B cell (primary cell): ENCODE measurements around the gene NDST1. TPM values are rescaled to one million over a fixed set of nuclear protein-coding genes. Genes with fewer than 3 reads are reported as not detected.

Experiments
- ATAC-seq: fragments of 200-7000 bp; cut with Tn5 transposase; one replicate; pipeline ENCODE4 v1.10.0; 2021; ENCODE audit warnings: low read depth, mild to moderate bottlenecking, moderate number of reproducible peaks, moderate library complexity
- CTCF ChIA-PET: fragments of 350-600 bp; sonication (Branson Sonifier 250); formaldehyde crosslinking; loops from one replicate; lab custom pipeline; 2021; ENCODE audit warnings: antibody characterized with exemption, inconsistent platforms; lab: Charles Lee
- POLR2A ChIA-PET: fragments of 350-600 bp; sonication (Branson Sonifier 250); formaldehyde crosslinking; loops from one replicate; lab custom pipeline; 2021; ENCODE audit warnings: antibody characterized with exemption; lab: Charles Lee
- DNase-seq: peaks from one replicate; pipeline ENCODE4 v3.0.0; 2013
- H2AFZ ChIP-seq: 2 replicates; pipeline ENCODE4 v1.6.1; 2012; ENCODE audit warnings: mild to moderate bottlenecking, low read depth, low read length; ENCODE audit not compliant: insufficient read depth, poor library complexity, severe bottlenecking
- H3K27ac ChIP-seq, 2 donors: 1 replicate in 1 of 2; 2 replicates in 1 of 2; pipeline ENCODE4 v1.5.1; 2012 to 2013; ENCODE audit warnings: low read length in 2 of 2, mild to moderate bottlenecking in 2 of 2, moderate library complexity in 1 of 2
- H3K27me3 ChIP-seq, 4 experiments: fragments of 200-600 bp in 1 of 4; sonication (generic) in 1 of 4; replicated peaks in 1 of 4; 1 replicate in 2 of 4; 2 replicates in 2 of 4; pipeline versions ENCODE4 v1.6.1 to v1.7.0; 2013 to 2016; ENCODE audit warnings: low read length in 3 of 4, mild to moderate bottlenecking in 2 of 4, mixed read lengths in 1 of 4, moderate library complexity in 1 of 4; ENCODE audit not compliant: insufficient read depth in 4 of 4, control insufficient read depth in 3 of 4; ENCODE audit errors: control extremely low read depth in 1 of 4
- H3K36me3 ChIP-seq, 2 experiments: replicated peaks in 1 of 2; 1 replicate in 1 of 2; 2 replicates in 1 of 2; pipeline versions ENCODE4 v1.6.1 to v1.7.1; 2013; ENCODE audit warnings: low read length in 1 of 2; ENCODE audit not compliant: insufficient read depth in 2 of 2, control insufficient read depth in 1 of 2; ENCODE audit errors: control extremely low read depth in 1 of 2, extremely low read depth in 1 of 2
- H3K4me1 ChIP-seq, 2 donors: fragments of 200-600 bp in 1 of 2; sonication (generic) in 1 of 2; 1 replicate in 1 of 2; 2 replicates in 1 of 2; pipeline versions ENCODE4 v1.5.1 to v1.6.1; 2013 to 2017; ENCODE audit warnings: low read length in 2 of 2; ENCODE audit not compliant: control insufficient read depth in 2 of 2, insufficient read depth in 2 of 2
- H3K4me2 ChIP-seq: replicated peaks from 2 replicates; pipeline ENCODE3; 2012; ENCODE audit warnings: mild to moderate bottlenecking, low read depth, low read length; ENCODE audit not compliant: poor library complexity, severe bottlenecking
- H3K4me3 ChIP-seq, 5 experiments: fragments of 200-600 bp in 1 of 5; sonication (generic) in 1 of 5; 1 replicate in 3 of 5; 2 replicates in 2 of 5; pipeline versions ENCODE4 v1.5.1 to v1.7.0; 2011 to 2016; ENCODE audit warnings: low read length in 4 of 5, mild to moderate bottlenecking in 4 of 5, low read depth in 2 of 5, control low read depth in 1 of 5, moderate library complexity in 1 of 5; ENCODE audit not compliant: insufficient read depth in 1 of 5; ENCODE audit errors: control extremely low read depth in 1 of 5, extremely low read depth in 1 of 5
- H3K79me2 ChIP-seq: fragments of 200-600 bp; sonication (generic); one replicate; pipeline ENCODE4 v1.6.0; 2016; ENCODE audit warnings: low read length; ENCODE audit not compliant: control insufficient read depth, insufficient read depth
- H3K9ac ChIP-seq: fragments of 200-600 bp; sonication (generic); 2 replicates; pipeline ENCODE4 v1.6.1; 2017; ENCODE audit warnings: mild to moderate bottlenecking, low read length, moderate library complexity
- H3K9me3 ChIP-seq, 3 donors: one replicate each; pipeline versions ENCODE4 v1.6.1 to v1.7.1; 2013; ENCODE audit warnings: low read length in 2 of 3; ENCODE audit not compliant: control insufficient read depth in 2 of 3, insufficient read depth in 1 of 3; ENCODE audit errors: control extremely low read depth in 1 of 3
- H4K20me1 ChIP-seq: 2 replicates; pipeline ENCODE4 v1.6.0; 2012; ENCODE audit warnings: mild to moderate bottlenecking, low read length; ENCODE audit not compliant: insufficient read depth, control insufficient read depth, poor library complexity, severe bottlenecking
- H3K27ac Mint-ChIP-seq: one replicate; pipeline ENCODE4 v1.8.0; 2021; ENCODE audit warnings: mixed read lengths
- H3K27me3 Mint-ChIP-seq: one replicate; pipeline ENCODE4 v1.8.0; 2021; ENCODE audit warnings: mixed read lengths
- H3K4me1 Mint-ChIP-seq: one replicate; pipeline ENCODE4 v1.8.0; 2021; ENCODE audit warnings: mixed read lengths
- H3K4me3 Mint-ChIP-seq: one replicate; pipeline ENCODE4 v1.8.0; 2021; ENCODE audit warnings: mixed read lengths
- H3K9me3 Mint-ChIP-seq: one replicate; pipeline ENCODE4 v1.8.0; 2022; ENCODE audit warnings: mixed read lengths; ENCODE audit not compliant: insufficient read depth
- EZH2 ChIP-seq: IDR thresholded peaks from 2 replicates; pipeline ENCODE4 v1.6.1; 2012; ENCODE audit warnings: borderline replicate concordance, low read depth, mild to moderate bottlenecking, moderate library complexity, low read length; ENCODE audit not compliant: insufficient read depth, poor library complexity, severe bottlenecking
- WGBS: methylation state at CpG from one replicate; pipeline ENCODE4 v1.1.5; 2013; ENCODE audit warnings: missing lambda C conversion rate; ENCODE audit not compliant: insufficient coverage; 5-methylcytosine and 5-hydroxymethylcytosine counted together
- intact Hi-C: fragments of 100-400 bp; cut with micrococcal nuclease; formaldehyde crosslinking; loops from one replicate; pipeline ENCODE4 v1.10.0; 2022
- polyA plus RNA-seq: library from polyadenylated mRNA; depleted of rRNA; stranded (reverse); fragments of >200 nt; gene quantifications from 2 replicates; pipeline ENCODE4 v1.2.3, GENCODE V29; 2012
- total RNA-seq, 2 donors: library from RNA; stranded (reverse); fragments of 120-200 nt in 1 of 2; gene quantifications; 1 replicate in 1 of 2; 2 replicates in 1 of 2; pipeline versions ENCODE4 v1.2.3 to v1.2.4, GENCODE V29; 2013 to 2022
- TF ChIP-seq, protein P1 (sequence below): fragments of 200-600 bp; IDR thresholded peaks from one replicate; pipeline ENCODE4 v1.8.0; 2022; ENCODE audit warnings: antibody characterized with exemption, mild to moderate bottlenecking

Gene NDST1
- total and polyA plus RNA-seq, 2 donors (not counting 1 experiment from before 2014, with no cell fraction given) = 4.3 to 7.0 TPM

- Histone ChIP-seq H3K27ac (no peak overlapping the region), H3K27me3 (no peaks in the 10 kb centered on the region), H3K4me3 (no peak overlapping the region), H3K36me3 (no peaks in the 10 kb centered on the region), H3K4me2 (peak overlapping the region; percentile 5), H3K9ac (no peak overlapping the region), H3K79me2 (peaks cover 22% of the 10 kb centered on the region), H2AFZ (no peak overlapping the region), H3K4me1 (peaks cover 7 to 11% of the 10 kb centered on the region in 2 donors), H3K9me3 (no peaks in the 10 kb centered on the region), H4K20me1 (no peaks in the 10 kb centered on the region)
- DNase-seq (no peak), ATAC-seq (no peak)
- Mint-ChIP-seq H3K9me3 (no peaks in the 10 kb centered on the region), H3K4me1 (peaks cover 12% of the 10 kb centered on the region), H3K27ac (no peak overlapping the region), H3K4me3 (no peak overlapping the region), H3K27me3 (no peaks in the 10 kb centered on the region)
- ChIA-PET CTCF (interaction anchor here (1.4 kb wide), 1 partner anchor 45 kb away, joined by 3 read pairs; no protein-coding TSS in a partner anchor), POLR2A (no interaction called here)
- WGBS = 53% methylated on average over 6 of the region's 7 CpGs
- intact Hi-C loops = no loop called here
- TF ChIP-seq, protein P1, sequence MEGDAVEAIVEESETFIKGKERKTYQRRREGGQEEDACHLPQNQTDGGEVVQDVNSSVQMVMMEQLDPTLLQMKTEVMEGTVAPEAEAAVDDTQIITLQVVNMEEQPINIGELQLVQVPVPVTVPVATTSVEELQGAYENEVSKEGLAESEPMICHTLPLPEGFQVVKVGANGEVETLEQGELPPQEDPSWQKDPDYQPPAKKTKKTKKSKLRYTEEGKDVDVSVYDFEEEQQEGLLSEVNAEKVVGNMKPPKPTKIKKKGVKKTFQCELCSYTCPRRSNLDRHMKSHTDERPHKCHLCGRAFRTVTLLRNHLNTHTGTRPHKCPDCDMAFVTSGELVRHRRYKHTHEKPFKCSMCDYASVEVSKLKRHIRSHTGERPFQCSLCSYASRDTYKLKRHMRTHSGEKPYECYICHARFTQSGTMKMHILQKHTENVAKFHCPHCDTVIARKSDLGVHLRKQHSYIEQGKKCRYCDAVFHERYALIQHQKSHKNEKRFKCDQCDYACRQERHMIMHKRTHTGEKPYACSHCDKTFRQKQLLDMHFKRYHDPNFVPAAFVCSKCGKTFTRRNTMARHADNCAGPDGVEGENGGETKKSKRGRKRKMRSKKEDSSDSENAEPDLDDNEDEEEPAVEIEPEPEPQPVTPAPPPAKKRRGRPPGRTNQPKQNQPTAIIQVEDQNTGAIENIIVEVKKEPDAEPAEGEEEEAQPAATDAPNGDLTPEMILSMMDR = no peak
- TF ChIP-seq EZH2 = no peak
Observed at GRCh38 chr5:150499437-150499956, 8.4 kb upstream of the NDST1 start.

DNA sequence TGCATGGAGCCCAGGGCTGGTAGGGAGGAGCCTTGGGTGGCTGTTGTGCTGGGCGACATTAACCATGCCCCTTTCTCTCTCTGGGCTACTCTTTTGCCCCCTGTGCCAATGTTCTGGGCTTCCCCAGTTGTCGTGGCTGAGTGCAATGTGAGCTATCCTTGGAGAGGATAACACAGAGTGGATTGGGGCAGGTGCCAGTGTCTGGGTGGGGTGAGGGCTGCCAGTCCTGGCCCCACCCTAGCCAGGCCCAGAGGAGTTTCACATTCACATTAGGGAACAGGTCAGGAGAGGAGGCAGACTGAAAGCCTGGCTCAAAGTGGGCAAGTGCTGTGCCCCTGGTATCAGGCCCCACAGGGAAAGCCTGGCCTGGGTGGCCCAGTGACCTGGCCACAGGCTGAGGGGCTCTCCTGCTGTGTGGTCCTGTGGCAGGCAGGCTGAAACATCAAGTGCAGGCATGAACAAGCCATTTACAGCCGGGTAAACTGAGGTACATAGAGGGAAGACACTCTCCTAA, 7.5 kb upstream of the NDST1 start:
- ATAC-seq (no peak), DNase-seq (no peak)
- peaks cover 22% of the 10 kb centered on the region for H3K79me2 ChIP-seq
- no peaks in the 10 kb centered on the region for H3K9me3 ChIP-seq
- CTCF ChIA-PET = interaction anchor here (1.4 kb wide), 1 partner anchor 44 kb away, joined by 3 read pairs; no protein-coding TSS in a partner anchor
- H3K27me3 ChIP-seq = no peaks in the 10 kb centered on the region
- no peaks in the 10 kb centered on the region for H3K9me3 Mint-ChIP-seq
- no peaks in the 10 kb centered on the region for H3K36me3 ChIP-seq
- H3K4me3 ChIP-seq = no peak overlapping the region
- peaks cover 7 to 11% of the 10 kb centered on the region in 2 donors for H3K4me1 ChIP-seq
- no peaks in the 10 kb centered on the region for H4K20me1 ChIP-seq
- WGBS = 94% methylated on average over 3 of the region's 3 CpGs
- no peak for TF ChIP-seq EZH2
- TF ChIP-seq, protein P1 = no peak
- H3K27ac ChIP-seq = no peak overlapping the region
- POLR2A ChIA-PET = no interaction called here
- no peak overlapping the region for H3K27ac Mint-ChIP-seq
- intact Hi-C loops = no loop called here
- H3K9ac ChIP-seq = no peak overlapping the region
- H3K4me2 ChIP-seq = no peak overlapping the region
- no peaks in the 10 kb centered on the region for H3K27me3 Mint-ChIP-seq
- no peak overlapping the region for H2AFZ ChIP-seq
- H3K4me1 Mint-ChIP-seq = peaks cover 12% of the 10 kb centered on the region
- H3K4me3 Mint-ChIP-seq = no peak overlapping the region
